ENCODE data around the gene ZNF189.

DNA sequence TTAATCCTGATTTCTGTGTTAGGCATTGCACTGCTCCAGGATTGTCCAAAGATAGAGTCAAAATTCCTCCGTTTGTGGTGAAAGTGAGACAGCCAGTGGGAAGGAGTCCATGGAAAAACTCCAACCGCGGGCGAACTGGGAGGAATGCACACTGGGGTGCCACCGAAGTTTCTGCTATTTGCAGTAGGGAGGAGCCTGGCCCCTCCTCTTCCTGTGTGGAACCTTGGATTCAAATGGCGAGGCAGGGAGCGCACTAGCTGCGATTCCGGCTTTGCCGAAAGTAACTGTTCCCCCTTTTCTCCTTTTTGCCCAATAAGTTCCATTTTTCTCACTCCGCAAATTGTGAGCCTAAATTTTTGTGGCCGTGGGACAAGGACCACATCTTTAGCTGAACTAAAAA, 23.1 kb upstream of the ZNF189 start:
- TF ChIP-seq HOXB13 (CRISPR knock-in tag; IDR thresholded peaks at IDR 0.05; ENCODE audit: low read depth) (no peak), ZFP36 (IDR thresholded peaks at IDR 0.05; ENCODE audit: borderline replicate concordance, partially characterized antibody) (no peak), SMC3 (IDR thresholded peaks at IDR 0.05) (no peak), HEYL (CRISPR knock-in tag; IDR thresholded peaks at IDR 0.05) (no peak), BHLHE40 (IDR thresholded peaks at IDR 0.05; ENCODE audit: low read depth, low read length) (no peak), JUNB (IDR thresholded peaks at IDR 0.05) (no peak), EP300 (IDR thresholded peaks at IDR 0.05) (no peak), MYC (IDR thresholded peaks at IDR 0.05; ENCODE audit: borderline replicate concordance, low read length) (no peak), HDAC2 (IDR thresholded peaks at IDR 0.05) (no peak), RCOR1 (IDR thresholded peaks at IDR 0.05; ENCODE audit: low read depth, low read length) (no peak), GATA3 (IDR thresholded peaks at IDR 0.05; ENCODE audit: borderline replicate concordance) (no peak)
- TF ChIP-seq, protein P1, sequence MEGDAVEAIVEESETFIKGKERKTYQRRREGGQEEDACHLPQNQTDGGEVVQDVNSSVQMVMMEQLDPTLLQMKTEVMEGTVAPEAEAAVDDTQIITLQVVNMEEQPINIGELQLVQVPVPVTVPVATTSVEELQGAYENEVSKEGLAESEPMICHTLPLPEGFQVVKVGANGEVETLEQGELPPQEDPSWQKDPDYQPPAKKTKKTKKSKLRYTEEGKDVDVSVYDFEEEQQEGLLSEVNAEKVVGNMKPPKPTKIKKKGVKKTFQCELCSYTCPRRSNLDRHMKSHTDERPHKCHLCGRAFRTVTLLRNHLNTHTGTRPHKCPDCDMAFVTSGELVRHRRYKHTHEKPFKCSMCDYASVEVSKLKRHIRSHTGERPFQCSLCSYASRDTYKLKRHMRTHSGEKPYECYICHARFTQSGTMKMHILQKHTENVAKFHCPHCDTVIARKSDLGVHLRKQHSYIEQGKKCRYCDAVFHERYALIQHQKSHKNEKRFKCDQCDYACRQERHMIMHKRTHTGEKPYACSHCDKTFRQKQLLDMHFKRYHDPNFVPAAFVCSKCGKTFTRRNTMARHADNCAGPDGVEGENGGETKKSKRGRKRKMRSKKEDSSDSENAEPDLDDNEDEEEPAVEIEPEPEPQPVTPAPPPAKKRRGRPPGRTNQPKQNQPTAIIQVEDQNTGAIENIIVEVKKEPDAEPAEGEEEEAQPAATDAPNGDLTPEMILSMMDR (IDR thresholded peaks at IDR 0.05): no peak
- TF ChIP-seq, protein P2, sequence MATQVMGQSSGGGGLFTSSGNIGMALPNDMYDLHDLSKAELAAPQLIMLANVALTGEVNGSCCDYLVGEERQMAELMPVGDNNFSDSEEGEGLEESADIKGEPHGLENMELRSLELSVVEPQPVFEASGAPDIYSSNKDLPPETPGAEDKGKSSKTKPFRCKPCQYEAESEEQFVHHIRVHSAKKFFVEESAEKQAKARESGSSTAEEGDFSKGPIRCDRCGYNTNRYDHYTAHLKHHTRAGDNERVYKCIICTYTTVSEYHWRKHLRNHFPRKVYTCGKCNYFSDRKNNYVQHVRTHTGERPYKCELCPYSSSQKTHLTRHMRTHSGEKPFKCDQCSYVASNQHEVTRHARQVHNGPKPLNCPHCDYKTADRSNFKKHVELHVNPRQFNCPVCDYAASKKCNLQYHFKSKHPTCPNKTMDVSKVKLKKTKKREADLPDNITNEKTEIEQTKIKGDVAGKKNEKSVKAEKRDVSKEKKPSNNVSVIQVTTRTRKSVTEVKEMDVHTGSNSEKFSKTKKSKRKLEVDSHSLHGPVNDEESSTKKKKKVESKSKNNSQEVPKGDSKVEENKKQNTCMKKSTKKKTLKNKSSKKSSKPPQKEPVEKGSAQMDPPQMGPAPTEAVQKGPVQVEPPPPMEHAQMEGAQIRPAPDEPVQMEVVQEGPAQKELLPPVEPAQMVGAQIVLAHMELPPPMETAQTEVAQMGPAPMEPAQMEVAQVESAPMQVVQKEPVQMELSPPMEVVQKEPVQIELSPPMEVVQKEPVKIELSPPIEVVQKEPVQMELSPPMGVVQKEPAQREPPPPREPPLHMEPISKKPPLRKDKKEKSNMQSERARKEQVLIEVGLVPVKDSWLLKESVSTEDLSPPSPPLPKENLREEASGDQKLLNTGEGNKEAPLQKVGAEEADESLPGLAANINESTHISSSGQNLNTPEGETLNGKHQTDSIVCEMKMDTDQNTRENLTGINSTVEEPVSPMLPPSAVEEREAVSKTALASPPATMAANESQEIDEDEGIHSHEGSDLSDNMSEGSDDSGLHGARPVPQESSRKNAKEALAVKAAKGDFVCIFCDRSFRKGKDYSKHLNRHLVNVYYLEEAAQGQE (IDR thresholded peaks at IDR 0.05): no peak

All from A549 (cell line).